ENCODE measurements around the gene NCBP3.

NCBP3 gene

DNA sequence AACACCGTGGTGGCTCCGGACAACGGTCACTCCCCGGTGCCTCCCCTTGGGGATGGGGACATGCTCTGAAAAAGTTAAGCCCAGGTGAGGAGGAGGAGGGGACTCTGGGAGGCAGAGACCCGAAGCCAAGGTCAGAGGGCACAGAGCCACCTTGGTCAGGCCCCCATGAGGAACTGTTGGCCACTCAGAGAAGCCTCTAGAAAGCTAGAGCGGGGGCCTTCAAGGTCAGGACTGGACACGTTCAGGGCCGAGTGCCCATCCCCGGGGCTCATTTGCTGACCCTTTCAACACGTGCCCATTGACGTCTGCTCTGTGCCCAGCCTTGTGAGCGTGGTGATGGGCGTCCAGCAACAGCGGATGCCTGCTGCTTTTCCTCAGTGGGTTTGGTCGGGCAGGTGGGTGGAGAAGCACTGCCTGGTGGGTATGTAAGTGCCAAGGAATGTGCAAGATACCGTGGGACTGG lies 84.1 kb downstream of the NCBP3 start:
- no peak overlapping the region for H3K4ac ChIP-seq (ENCODE audit: low read length)
- no peak overlapping the region for H4K8ac ChIP-seq (ENCODE audit: low read depth, low read length)
- DNase-seq (ENCODE audit: low spot score): no peak
- peak overlapping the region; percentile 86 for H2BK12ac ChIP-seq (ENCODE audit: low read length)
- H3K4me3 ChIP-seq (ENCODE audit: low read length in 2 of 2): no peak overlapping the region
- peak overlapping the region; percentile 78 for H3K9ac ChIP-seq (ENCODE audit: low read depth, low read length, poor library complexity)
- H2AFZ ChIP-seq (ENCODE audit: low read length): no peak overlapping the region
- H2BK120ac ChIP-seq (ENCODE audit: low read depth, low read length): no peak overlapping the region
- peak overlapping the region; percentile 51 for H3K18ac ChIP-seq (ENCODE audit: low read length)
- H3K23ac ChIP-seq (ENCODE audit: low read depth, low read length, poor library complexity): no peak overlapping the region
- no peak overlapping the region for H3K27ac ChIP-seq (replicated peaks; ENCODE audit: low read length)
- H2BK5ac ChIP-seq (ENCODE audit: low read length): no peak overlapping the region
- peaks cover 0 to under 1% (median 0%) of the 10 kb centered on the region in 3 experiments for H3K27me3 ChIP-seq (ENCODE audit: control insufficient read depth in 3 of 3, insufficient read depth in 3 of 3, low read depth in 1 of 3, low read length in 3 of 3)
- no peak overlapping the region for H2BK15ac ChIP-seq (ENCODE audit: low read length)
- no peaks in the 10 kb centered on the region for H3K36me3 ChIP-seq (replicated peaks in 1 of 2; ENCODE audit: control insufficient read depth in 2 of 2, insufficient read depth in 2 of 2, low read length in 2 of 2)
- no peak overlapping the region for H4K91ac ChIP-seq (ENCODE audit: low read depth, low read length, poor library complexity)
- H3K4me2 ChIP-seq (ENCODE audit: insufficient read depth, low read length, poor library complexity, severe bottlenecking): no peak overlapping the region
- no peak overlapping the region for H3K14ac ChIP-seq (ENCODE audit: low read length)
- peaks cover 0 to 9% of the 10 kb centered on the region in 2 donors for H3K9me3 ChIP-seq (replicated peaks in 1 of 2; ENCODE audit: control insufficient read depth in 2 of 2, insufficient read depth in 1 of 2, low read depth in 1 of 2, low read length in 2 of 2)
- no CpG with 5 or more reads among the region's 16 CpGs for WGBS, 2 donors (ENCODE audit: extremely low coverage in 2 of 2, insufficient read length in 2 of 2, insufficient replicate concordance in 1 of 2)
- H3K4me1 ChIP-seq (ENCODE audit: control insufficient read depth in 2 of 2, insufficient read depth in 1 of 2, low read depth in 1 of 2, low read length in 2 of 2): no peaks in the 10 kb centered on the region
- no peaks in the 10 kb centered on the region for H3K79me1 ChIP-seq (ENCODE audit: low read depth, low read length)
- peak overlapping the region; percentile 57 for H2AK5ac ChIP-seq (ENCODE audit: low read depth, low read length)

GRCh38 chr17:3761036-3761917 lies 84.8 kb downstream of the NCBP3 start:
- no peak overlapping the region for H3K9ac ChIP-seq (ENCODE audit: low read depth, low read length, poor library complexity)
- peaks cover 0 to 2% (median 0%) of the 10 kb centered on the region in 3 experiments for H3K27me3 ChIP-seq (ENCODE audit: control insufficient read depth in 3 of 3, insufficient read depth in 3 of 3, low read depth in 1 of 3, low read length in 3 of 3)
- no peak overlapping the region for H3K23ac ChIP-seq (ENCODE audit: low read depth, low read length, poor library complexity)
- H3K4me3 ChIP-seq (ENCODE audit: low read length in 2 of 2): no peak overlapping the region
- no peak overlapping the region for H2BK120ac ChIP-seq (ENCODE audit: low read depth, low read length)
- H3K9me3 ChIP-seq (replicated peaks in 1 of 2; ENCODE audit: control insufficient read depth in 2 of 2, insufficient read depth in 1 of 2, low read depth in 1 of 2, low read length in 2 of 2): peaks cover 0 to 9% of the 10 kb centered on the region in 2 donors
- no peaks in the 10 kb centered on the region for H3K4me1 ChIP-seq (ENCODE audit: control insufficient read depth in 2 of 2, insufficient read depth in 1 of 2, low read depth in 1 of 2, low read length in 2 of 2)
- H4K91ac ChIP-seq (ENCODE audit: low read depth, low read length, poor library complexity): no peak overlapping the region
- no peak overlapping the region for H2BK12ac ChIP-seq (ENCODE audit: low read length)
- H3K27ac ChIP-seq (replicated peaks; ENCODE audit: low read length): no peak overlapping the region
- H3K4me2 ChIP-seq (ENCODE audit: insufficient read depth, low read length, poor library complexity, severe bottlenecking): no peak overlapping the region
- no peaks in the 10 kb centered on the region for H3K36me3 ChIP-seq (replicated peaks in 1 of 2; ENCODE audit: control insufficient read depth in 2 of 2, insufficient read depth in 2 of 2, low read length in 2 of 2)
- no peaks in the 10 kb centered on the region for H3K79me1 ChIP-seq (ENCODE audit: low read depth, low read length)
- H3K4ac ChIP-seq (ENCODE audit: low read length): no peak overlapping the region
- H4K8ac ChIP-seq (ENCODE audit: low read depth, low read length): no peak overlapping the region
- H2AK5ac ChIP-seq (ENCODE audit: low read depth, low read length): peak overlapping the region; percentile 57
- peak overlapping the region; percentile 51 for H3K18ac ChIP-seq (ENCODE audit: low read length)
- H3K14ac ChIP-seq (ENCODE audit: low read length): peak overlapping the region; percentile 17
- H2BK15ac ChIP-seq (ENCODE audit: low read length): peak overlapping the region; percentile 64
- H2BK5ac ChIP-seq (ENCODE audit: low read length): no peak overlapping the region
- H2AFZ ChIP-seq (ENCODE audit: low read length): no peak overlapping the region
- WGBS, 2 donors (ENCODE audit: extremely low coverage in 2 of 2, insufficient read length in 2 of 2, insufficient replicate concordance in 1 of 2): no CpG with 5 or more reads among the region's 23 CpGs
- DNase-seq (ENCODE audit: low spot score): no peak

- no peak overlapping the region for H3K27ac ChIP-seq (replicated peaks; ENCODE audit: low read length)
- H2BK15ac ChIP-seq (ENCODE audit: low read length): no peak overlapping the region
- H4K8ac ChIP-seq (ENCODE audit: low read depth, low read length): no peak overlapping the region
- no peak overlapping the region for H3K4ac ChIP-seq (ENCODE audit: low read length)
- DNase-seq (ENCODE audit: low spot score): no peak
- H3K14ac ChIP-seq (ENCODE audit: low read length): no peak overlapping the region
- H3K79me1 ChIP-seq (ENCODE audit: low read depth, low read length): no peaks in the 10 kb centered on the region
- H2BK5ac ChIP-seq (ENCODE audit: low read length): no peak overlapping the region
- H2AFZ ChIP-seq (ENCODE audit: low read length): peak overlapping the region; percentile 69
- H3K4me3 ChIP-seq (ENCODE audit: low read length in 2 of 2): no peak overlapping the region
- no peak overlapping the region for H3K9ac ChIP-seq (ENCODE audit: low read depth, low read length, poor library complexity)
- peak overlapping the region; percentile 38 for H2AK5ac ChIP-seq (ENCODE audit: low read depth, low read length)
- no peaks in the 10 kb centered on the region for H3K36me3 ChIP-seq (replicated peaks in 1 of 2; ENCODE audit: control insufficient read depth in 2 of 2, insufficient read depth in 2 of 2, low read length in 2 of 2)
- peaks cover 0 to 9% of the 10 kb centered on the region in 2 donors for H3K9me3 ChIP-seq (replicated peaks in 1 of 2; ENCODE audit: control insufficient read depth in 2 of 2, insufficient read depth in 1 of 2, low read depth in 1 of 2, low read length in 2 of 2)
- H3K23ac ChIP-seq (ENCODE audit: low read depth, low read length, poor library complexity): no peak overlapping the region
- H4K91ac ChIP-seq (ENCODE audit: low read depth, low read length, poor library complexity): no peak overlapping the region
- no peak overlapping the region for H2BK120ac ChIP-seq (ENCODE audit: low read depth, low read length)
- H3K4me1 ChIP-seq (ENCODE audit: control insufficient read depth in 2 of 2, insufficient read depth in 1 of 2, low read depth in 1 of 2, low read length in 2 of 2): no peaks in the 10 kb centered on the region
- no peak overlapping the region for H3K4me2 ChIP-seq (ENCODE audit: insufficient read depth, low read length, poor library complexity, severe bottlenecking)
- H3K18ac ChIP-seq (ENCODE audit: low read length): no peak overlapping the region
- WGBS, 2 donors (ENCODE audit: extremely low coverage in 2 of 2, insufficient read length in 2 of 2, insufficient replicate concordance in 1 of 2): no CpG with 5 or more reads among the region's 6 CpGs
- peaks cover 0 to 6% (median 2%) of the 10 kb centered on the region in 3 experiments for H3K27me3 ChIP-seq (ENCODE audit: control insufficient read depth in 3 of 3, insufficient read depth in 3 of 3, low read depth in 1 of 3, low read length in 3 of 3)
- no peak overlapping the region for H2BK12ac ChIP-seq (ENCODE audit: low read length)
Observed at GRCh38 chr17:3759597-3760216, 86.3 kb downstream of the NCBP3 start.
